Neural progenitor cell (in vitro differentiated cells): ENCODE results near the gene ORM1.

Experiments used
- EZH2 ChIP-seq: fragments of 200-600 bp; sonication (generic); IDR thresholded peaks from 2 replicates; pipeline ENCODE4 v1.6.1; 2017; ENCODE audit warnings: antibody characterized with exemption, mild to moderate bottlenecking, moderate library complexity
- EZH2phosphoT487 ChIP-seq: fragments of 200-600 bp; sonication (generic); IDR thresholded peaks from 2 replicates; pipeline ENCODE4 v1.6.1; 2017; ENCODE audit warnings: antibody characterized with exemption
- TF ChIP-seq, protein P1 (sequence below): fragments of 200-600 bp; sonication (generic); IDR thresholded peaks from 2 replicates; pipeline ENCODE4 v1.5.1; 2017; ENCODE audit warnings: antibody characterized with exemption, mild to moderate bottlenecking

DNA sequence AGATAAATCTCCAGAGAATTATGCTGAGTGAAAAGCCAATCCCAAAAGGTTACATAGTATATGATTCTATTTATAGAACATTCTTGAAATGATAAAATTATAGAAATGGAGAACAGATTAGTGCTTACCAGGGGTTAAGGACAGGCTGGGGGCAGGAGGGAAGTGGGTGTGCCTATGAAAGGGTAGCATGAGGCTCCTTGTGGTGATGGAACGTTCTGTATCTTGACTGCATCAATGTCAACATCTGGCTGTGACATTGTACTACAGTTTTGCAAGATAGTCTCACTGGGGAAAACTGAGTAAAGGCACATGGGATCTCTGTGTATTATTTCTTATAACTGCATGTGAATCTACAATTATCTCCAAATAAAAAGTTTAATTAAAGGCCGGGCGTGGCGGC is 29.0 kb downstream of the ORM1 start:
- TF ChIP-seq, protein P1, sequence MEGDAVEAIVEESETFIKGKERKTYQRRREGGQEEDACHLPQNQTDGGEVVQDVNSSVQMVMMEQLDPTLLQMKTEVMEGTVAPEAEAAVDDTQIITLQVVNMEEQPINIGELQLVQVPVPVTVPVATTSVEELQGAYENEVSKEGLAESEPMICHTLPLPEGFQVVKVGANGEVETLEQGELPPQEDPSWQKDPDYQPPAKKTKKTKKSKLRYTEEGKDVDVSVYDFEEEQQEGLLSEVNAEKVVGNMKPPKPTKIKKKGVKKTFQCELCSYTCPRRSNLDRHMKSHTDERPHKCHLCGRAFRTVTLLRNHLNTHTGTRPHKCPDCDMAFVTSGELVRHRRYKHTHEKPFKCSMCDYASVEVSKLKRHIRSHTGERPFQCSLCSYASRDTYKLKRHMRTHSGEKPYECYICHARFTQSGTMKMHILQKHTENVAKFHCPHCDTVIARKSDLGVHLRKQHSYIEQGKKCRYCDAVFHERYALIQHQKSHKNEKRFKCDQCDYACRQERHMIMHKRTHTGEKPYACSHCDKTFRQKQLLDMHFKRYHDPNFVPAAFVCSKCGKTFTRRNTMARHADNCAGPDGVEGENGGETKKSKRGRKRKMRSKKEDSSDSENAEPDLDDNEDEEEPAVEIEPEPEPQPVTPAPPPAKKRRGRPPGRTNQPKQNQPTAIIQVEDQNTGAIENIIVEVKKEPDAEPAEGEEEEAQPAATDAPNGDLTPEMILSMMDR = no peak
- TF ChIP-seq EZH2 (no peak), EZH2phosphoT487 (no peak)
